Kidney (tissue), 14 donors: ENCODE data around the gene PODNL1. TPM values are rescaled to one million over a fixed set of nuclear protein-coding genes. Genes with fewer than 3 reads are reported as not detected.

ENCODE experiments used
- DNase-seq, 5 donors: peaks; one replicate each; pipeline ENCODE4 v3.0.0-alpha.2; 2013 to 2020
- FAIRE-seq: peaks from 2 replicates; lab custom pipeline; 2012; peaks lifted over from hg19 to GRCh38; lab: Jason Lieb, UNC
- H3K27ac ChIP-seq, 2 donors: one replicate each; pipeline ENCODE4 v1.7.0; 2013; ENCODE audit warnings: low read depth in 2 of 2, low read length in 2 of 2, inconsistent platforms in 1 of 2
- H3K27me3 ChIP-seq: one replicate; pipeline ENCODE4 v1.7.1; 2013; ENCODE audit warnings: low read length, inconsistent platforms; ENCODE audit not compliant: control insufficient read depth, insufficient read depth
- H3K36me3 ChIP-seq, 3 donors: one replicate each; pipeline versions ENCODE4 v1.7.0 to v1.7.1; 2013; ENCODE audit warnings: low read length in 3 of 3, control low read depth in 1 of 3, inconsistent platforms in 1 of 3; ENCODE audit not compliant: insufficient read depth in 3 of 3, control insufficient read depth in 2 of 3
- H3K4me1 ChIP-seq, 3 donors: one replicate each; pipeline versions ENCODE4 v1.7.0 to v1.7.1; 2013; ENCODE audit warnings: low read length in 3 of 3, inconsistent platforms in 1 of 3, low read depth in 1 of 3; ENCODE audit not compliant: control insufficient read depth in 2 of 3, insufficient read depth in 2 of 3
- H3K4me3 ChIP-seq, 3 donors: one replicate each; pipeline versions ENCODE4 v1.7.0 to v1.8.1; 2013; ENCODE audit warnings: low read length in 3 of 3, control low read depth in 1 of 3, inconsistent platforms in 1 of 3
- H3K9ac ChIP-seq, 3 donors: one replicate each; pipeline versions ENCODE4 v1.7.0 to v1.7.1; 2013; ENCODE audit warnings: low read length in 3 of 3, control low read depth in 1 of 3, inconsistent platforms in 1 of 3
- H3K9me3 ChIP-seq, 3 donors: one replicate each; pipeline versions ENCODE4 v1.7.0 to v1.7.1; 2013; ENCODE audit warnings: low read length in 3 of 3, control low read depth in 1 of 3, inconsistent platforms in 1 of 3; ENCODE audit not compliant: control insufficient read depth in 2 of 3, insufficient read depth in 1 of 3
- intact Hi-C: fragments of 100-400 bp; cut with DNase I; formaldehyde crosslinking; loops from one replicate; pipeline ENCODE4 v1.11.1; 2022
- polyA plus RNA-seq: library from polyadenylated mRNA; stranded (reverse); fragments of 350-450 nt; fragmentation: Illumina TruSeq; extraction: RNeasy Lipid Tissue Mini Kit (QIAGEN cat#74804); gene quantifications from one replicate; pipeline ENCODE4 v1.2.3, GENCODE V29; 2014; ENCODE audit warnings: low read depth, low replicate concordance; ENCODE audit not compliant: insufficient read depth
- total RNA-seq: library from RNA; stranded (reverse); fragmentation: NEBNext Ultra II Directional; extraction: Animal tissue kit (Norgen Biotek cat#: 25700); gene quantifications from one replicate; pipeline ENCODE4 v1.2.1, GENCODE V29; 2021
- TF ChIP-seq, protein P1 (sequence below): IDR thresholded peaks from 3 replicates; pipeline ENCODE4 v1.5.1; 2012; ENCODE audit warnings: mild to moderate bottlenecking, moderate library complexity, borderline replicate concordance; ENCODE audit not compliant: insufficient read depth; ENCODE audit errors: extremely low read depth
- donor health status: control.
- donor health status: control.
- donor health status: control.
- donor health status: control.
- donor health status: control.
- donor health status: DM: yes; HTN: yes; CAD: no.
- donor health status: Normal renal cell carcinoma (clear cell type).

PODNL1 gene
- total and polyA plus RNA-seq, 2 donors from 2014 or later = 3.0 TPM; not detected in 1

DNA sequence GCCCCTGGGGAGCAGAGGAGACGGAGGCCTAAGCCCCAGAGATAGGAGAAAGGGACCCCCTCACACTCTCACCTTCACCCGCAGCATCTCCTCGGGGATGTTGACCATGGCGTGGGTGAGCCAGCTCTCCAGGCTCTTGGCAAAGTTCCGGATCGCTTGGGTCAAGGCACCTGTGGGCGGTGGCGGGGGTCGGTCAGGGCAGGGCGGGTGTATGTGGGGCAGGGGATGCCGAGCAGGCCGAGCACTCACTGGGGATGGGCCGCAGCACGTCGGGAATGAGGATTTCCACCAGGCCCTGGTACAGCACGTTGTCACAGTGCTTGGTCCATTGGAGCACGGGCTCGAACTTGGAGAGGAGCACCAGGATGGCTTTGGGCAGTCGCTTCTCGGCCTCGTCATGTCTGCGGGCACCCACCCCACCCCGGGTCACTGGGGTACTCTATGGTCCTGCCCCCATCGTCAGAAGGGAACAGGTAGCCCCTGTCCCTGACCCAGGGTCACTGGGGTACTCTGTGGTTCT is 27.2 kb upstream of the PODNL1 start:
- no peak for FAIRE-seq
- H3K4me1 ChIP-seq = no peaks in the 10 kb centered on the region
- no peaks in the 10 kb centered on the region for H3K9me3 ChIP-seq
- no peak overlapping the region for H3K9ac ChIP-seq
- TF ChIP-seq, protein P1, sequence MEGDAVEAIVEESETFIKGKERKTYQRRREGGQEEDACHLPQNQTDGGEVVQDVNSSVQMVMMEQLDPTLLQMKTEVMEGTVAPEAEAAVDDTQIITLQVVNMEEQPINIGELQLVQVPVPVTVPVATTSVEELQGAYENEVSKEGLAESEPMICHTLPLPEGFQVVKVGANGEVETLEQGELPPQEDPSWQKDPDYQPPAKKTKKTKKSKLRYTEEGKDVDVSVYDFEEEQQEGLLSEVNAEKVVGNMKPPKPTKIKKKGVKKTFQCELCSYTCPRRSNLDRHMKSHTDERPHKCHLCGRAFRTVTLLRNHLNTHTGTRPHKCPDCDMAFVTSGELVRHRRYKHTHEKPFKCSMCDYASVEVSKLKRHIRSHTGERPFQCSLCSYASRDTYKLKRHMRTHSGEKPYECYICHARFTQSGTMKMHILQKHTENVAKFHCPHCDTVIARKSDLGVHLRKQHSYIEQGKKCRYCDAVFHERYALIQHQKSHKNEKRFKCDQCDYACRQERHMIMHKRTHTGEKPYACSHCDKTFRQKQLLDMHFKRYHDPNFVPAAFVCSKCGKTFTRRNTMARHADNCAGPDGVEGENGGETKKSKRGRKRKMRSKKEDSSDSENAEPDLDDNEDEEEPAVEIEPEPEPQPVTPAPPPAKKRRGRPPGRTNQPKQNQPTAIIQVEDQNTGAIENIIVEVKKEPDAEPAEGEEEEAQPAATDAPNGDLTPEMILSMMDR = no peak
- intact Hi-C loops = no loop called here
- no peaks in the 10 kb centered on the region for H3K27me3 ChIP-seq
- no peak overlapping the region for H3K27ac ChIP-seq
- H3K36me3 ChIP-seq = peaks cover 3 to 38% (median 12%) of the 10 kb centered on the region in 3 donors
- H3K4me3 ChIP-seq = no peak overlapping the region
- peak in 1 of 5 donors; percentile 74 for DNase-seq

DNA sequence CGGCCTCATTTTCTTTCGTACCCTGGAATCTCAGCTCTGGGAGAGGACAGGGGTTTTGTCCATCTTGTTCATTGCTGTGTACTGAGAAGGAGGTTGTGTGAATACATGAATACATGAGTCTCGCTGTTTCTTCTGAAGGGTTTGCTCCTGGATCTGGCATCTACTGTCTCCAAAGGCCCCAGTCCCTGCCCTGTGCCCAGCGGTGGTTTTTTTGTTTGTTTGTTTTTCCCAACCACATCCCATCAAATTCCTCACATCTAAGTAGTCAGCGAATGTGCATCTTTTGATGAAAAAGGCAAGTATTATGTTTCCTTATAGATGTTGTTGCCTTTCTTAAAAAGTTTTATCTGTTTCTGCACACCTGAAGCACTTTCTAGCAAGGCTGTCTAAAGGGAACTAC is 26.6 kb upstream of the PODNL1 start:
- TF ChIP-seq, protein P1 = no peak
- no peaks in the 10 kb centered on the region for H3K9me3 ChIP-seq
- no peak overlapping the region for H3K9ac ChIP-seq
- H3K27ac ChIP-seq = no peak overlapping the region
- no peaks in the 10 kb centered on the region for H3K4me1 ChIP-seq
- H3K36me3 ChIP-seq = peaks cover 3 to 34% (median 11%) of the 10 kb centered on the region in 3 donors
- no peak overlapping the region for H3K4me3 ChIP-seq
- no peak for DNase-seq
- intact Hi-C loops = no loop called here
- FAIRE-seq = no peak
- H3K27me3 ChIP-seq = no peaks in the 10 kb centered on the region

DNA sequence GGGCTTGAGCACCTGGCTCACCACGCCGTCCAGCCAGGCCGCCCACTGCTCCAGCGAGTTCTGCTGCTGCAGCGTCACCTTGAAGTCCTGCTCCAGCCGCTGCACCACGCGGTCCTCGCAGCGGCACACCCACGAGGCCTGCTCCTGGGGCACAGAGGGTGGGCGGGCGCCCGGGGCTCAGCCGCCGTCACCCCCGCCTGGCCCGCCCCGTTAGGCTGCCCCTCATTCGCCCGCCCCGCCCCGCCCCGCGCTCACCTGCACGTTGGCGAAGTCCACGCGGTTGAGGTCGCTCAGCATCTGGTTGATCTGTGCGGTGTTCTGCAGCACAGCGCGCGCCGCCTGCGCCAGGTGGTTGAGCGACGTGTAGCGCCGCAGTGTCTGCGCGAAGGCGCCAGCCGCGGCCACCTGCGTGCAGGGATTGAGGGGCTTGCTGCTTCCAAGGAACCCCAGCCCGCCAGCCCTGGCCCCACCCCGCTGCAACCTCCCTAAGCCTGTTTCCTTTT is 25.4 kb upstream of the PODNL1 start:
- H3K36me3 ChIP-seq = peaks cover 2 to 28% (median 5%) of the 10 kb centered on the region in 3 donors
- intact Hi-C loops = no loop called here
- no peak for FAIRE-seq

More for the DNA sequence above, 25.4 kb upstream of the PODNL1 start:
- H3K4me1 ChIP-seq = no peaks in the 10 kb centered on the region
- no peak overlapping the region for H3K27ac ChIP-seq
- no peak overlapping the region for H3K4me3 ChIP-seq
- no peaks in the 10 kb centered on the region for H3K9me3 ChIP-seq
- no peaks in the 10 kb centered on the region for H3K27me3 ChIP-seq
- TF ChIP-seq, protein P1 = no peak
- no peak overlapping the region for H3K9ac ChIP-seq
- no peak for DNase-seq
